Measurements from ENCODE around the gene SLC9A5.

GRCh38 chr16:67256701-67257230 lies 8.0 kb downstream of the SLC9A5 start:
- TF ChIP-seq RARB (CRISPR knock-in tag; IDR thresholded peaks at IDR 0.05) (no peak), CREB5 (CRISPR knock-in tag; IDR thresholded peaks at IDR 0.05; ENCODE audit: low read depth) (no peak)

Data from SK-N-SH treated with all-trans-retinoic acid at 6 μM for 48 hours (cell line).